SH-SY5Y (cell line): ENCODE measurements around the gene MSH2.

ENCODE experiments used
- GATA2 ChIP-seq: IDR thresholded peaks from 2 replicates; pipeline ENCODE4 v1.6.1; 2011; ENCODE audit warnings: mild to moderate bottlenecking, low read depth, low read length
- GATA3 ChIP-seq: IDR thresholded peaks from 2 replicates; pipeline ENCODE4 v1.6.1; 2011; ENCODE audit warnings: low read depth, mild to moderate bottlenecking, low read length, moderate library complexity

DNA sequence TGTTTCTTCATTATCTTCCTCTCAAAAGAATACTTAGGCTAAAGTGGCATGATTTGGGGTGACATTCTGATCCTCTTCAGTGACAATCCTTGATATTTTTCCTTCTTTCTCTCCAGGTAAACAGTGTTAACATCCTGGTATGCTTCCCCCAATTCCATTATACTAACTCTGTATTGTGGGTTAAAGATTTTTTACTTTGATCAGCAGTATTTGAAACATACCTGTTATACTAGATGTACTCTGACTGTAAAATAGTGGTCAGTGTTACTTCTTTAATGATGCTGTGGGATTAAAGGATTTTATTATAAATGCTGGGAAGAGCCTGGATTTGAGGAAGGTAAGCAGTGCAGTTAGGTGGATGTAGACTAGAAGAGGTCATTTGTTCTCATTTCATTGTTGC is 48.8 kb downstream of the MSH2 start:
- TF ChIP-seq GATA2: no peak
- no peak for TF ChIP-seq GATA3
